ENCODE results near the gene C6orf62. TPM values are rescaled to one million over a fixed set of nuclear protein-coding genes. Genes with fewer than 3 reads are reported as not detected.
"Not testable (repeated sequence)": the region's sequence is repeated elsewhere in the genome, so short reads cannot be mapped to it uniquely, and the experiment has no call there.

C6orf62 gene
- total RNA-seq, 1 donor from 2014 or later = 86.7 TPM

DNA sequence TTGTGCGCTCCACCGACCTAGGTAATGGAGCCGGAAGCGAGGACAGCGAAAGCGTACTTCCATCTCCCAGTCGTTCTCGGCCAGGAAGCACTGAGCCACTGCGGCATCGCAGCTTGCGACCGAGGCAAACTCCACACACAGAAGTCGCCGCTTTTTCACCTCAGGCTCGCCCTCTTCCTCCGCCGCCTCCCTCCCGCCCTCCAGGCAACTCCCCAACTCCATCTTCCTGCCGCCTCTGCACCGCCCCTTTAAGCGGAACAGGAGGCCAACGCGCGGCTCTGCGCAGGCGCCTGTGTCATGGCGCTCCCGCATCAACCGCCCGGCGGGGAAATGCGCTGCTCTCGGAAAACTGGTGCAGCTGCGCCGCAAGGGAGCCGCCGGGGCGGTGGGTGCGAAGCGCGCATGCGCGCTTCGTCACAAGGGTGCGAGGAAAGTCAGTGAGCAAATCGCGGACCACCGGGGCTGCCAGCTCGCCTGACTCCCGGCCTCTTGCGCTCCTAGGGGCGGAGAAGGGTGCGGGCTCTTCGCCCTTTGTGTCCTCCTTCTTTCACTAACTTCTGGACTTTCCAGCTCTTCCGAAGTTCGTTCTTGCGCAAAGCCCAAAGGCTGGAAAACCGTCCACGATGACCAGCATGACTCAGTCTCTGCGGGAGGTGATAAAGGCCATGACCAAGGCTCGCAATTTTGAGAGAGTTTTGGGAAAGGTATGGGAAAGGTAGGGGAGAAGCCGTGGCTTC is 52.1 kb downstream of the C6orf62 start, which contains the start of the genes ACOT13 and TDP2:
TSS of gene ACOT13 (plus strand) at position 437 of the 737 bp plus-strand sequence. CDS start at position 624, 187 bp downstream.
TSS of gene TDP2 (minus strand) at position 259 of the 737 bp plus-strand sequence. CDS start at position 222, 37 bp downstream.
- DNase-seq = peak; percentile 95

DNA sequence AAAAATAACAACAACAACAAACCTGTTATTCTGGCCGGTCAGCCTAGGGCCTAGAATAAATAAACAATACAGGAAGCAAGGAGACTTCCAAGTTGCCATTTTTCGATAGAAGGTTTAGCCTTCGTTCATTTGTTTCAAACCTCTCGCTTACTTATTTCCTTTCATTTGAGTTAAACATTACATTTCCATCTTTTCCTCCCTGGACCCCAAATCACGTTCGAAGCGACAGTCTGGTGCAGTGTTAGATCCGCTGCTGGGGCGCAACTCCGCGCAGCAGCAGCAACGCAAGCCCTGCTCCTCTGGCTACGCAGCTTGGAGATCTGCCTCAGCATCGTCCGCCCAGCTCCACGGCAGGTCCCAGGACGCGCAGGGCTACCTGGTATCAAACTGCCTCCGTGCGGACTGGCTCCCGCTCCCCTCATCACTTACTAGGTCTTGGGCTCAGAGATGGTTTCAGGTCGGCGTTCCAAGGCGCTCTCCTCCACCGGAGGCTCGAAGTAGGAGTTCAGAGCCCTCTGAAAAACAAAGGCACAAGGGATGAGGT is 52.8 kb downstream of the C6orf62 start:
- DNase-seq = peak; percentile 65

DNA sequence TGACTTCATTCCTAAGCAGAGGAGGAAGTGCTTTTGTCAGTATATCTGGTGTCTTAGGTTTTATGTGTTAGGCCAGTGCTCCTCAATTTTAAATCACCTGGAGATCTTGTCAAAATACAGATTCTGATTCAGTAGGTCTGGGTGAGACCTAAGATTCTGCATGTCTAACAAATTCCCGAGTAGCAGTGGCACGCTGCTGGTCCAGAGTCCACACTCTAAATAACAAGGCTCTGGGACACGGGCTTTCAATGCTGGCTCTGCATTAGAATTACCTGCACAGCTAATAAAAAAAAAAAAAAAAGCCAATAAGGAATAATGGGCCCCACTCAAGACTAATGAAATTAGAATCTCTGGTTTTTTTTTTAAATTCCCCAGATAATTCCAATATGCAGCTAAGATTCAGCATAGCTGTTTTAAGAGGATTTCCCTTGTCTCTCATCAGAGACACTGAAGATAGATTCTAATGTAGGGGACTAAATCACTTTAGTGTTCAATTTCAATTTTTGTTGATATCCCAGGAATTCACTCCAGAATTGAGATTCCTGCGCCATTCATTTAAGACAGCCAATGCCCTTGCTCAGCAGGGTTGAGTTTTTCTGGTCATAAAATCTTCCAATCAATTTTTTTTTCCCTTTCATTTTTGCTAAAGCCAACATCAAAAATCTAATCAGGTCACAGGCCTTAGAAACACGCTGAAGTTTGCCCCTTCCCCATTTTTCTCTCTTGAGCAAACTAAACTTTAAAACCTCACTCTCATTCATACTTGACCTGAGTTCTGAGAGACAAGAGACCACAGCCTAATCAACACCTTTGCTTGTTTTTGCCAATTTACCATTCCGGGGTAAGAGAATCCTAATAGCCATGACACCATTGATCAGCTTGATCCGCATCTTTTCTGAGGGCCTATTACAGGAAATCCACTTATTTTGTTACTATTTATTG is 54.6 kb downstream of the C6orf62 start:
- no peak for DNase-seq

DNA sequence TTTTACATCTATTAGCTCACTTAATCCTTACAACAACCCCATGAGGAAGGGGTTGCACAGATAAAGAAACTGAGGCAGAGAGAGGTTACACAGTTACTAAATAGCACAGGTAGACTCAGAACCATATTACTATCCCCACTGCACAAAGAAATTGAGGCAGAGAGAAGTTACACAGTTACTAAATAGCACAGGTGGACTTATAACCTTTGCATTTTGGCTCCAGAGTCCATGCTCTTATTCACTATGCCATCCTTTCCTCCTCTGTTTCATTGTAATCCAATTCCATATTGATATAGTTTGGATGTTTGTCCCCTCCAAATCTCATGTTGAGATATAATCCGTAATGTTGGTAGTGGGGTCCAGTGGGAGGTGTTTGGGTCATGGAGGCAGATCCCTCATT is 55.8 kb downstream of the C6orf62 start:
- DNase-seq = no peak

DNA sequence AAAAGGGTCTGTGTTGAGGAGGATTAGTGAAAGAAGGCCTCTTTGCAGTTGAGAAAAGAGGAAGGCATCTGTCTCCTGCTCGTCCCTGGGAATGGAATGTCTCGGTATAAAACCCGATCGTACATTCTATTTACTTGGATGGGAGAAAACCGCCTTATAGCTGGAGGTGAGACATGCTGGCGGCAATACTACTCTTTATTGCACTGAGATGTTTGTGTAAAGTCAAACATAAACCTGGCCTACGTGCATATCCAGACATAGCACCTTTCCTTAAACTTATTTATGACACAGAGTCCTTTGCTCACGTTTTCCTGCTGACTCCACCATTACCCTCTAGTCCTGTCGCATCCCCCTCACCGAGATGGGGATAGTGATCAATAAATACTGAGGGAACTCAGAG is 56.7 kb downstream of the C6orf62 start:
- no peak for DNase-seq

DNA sequence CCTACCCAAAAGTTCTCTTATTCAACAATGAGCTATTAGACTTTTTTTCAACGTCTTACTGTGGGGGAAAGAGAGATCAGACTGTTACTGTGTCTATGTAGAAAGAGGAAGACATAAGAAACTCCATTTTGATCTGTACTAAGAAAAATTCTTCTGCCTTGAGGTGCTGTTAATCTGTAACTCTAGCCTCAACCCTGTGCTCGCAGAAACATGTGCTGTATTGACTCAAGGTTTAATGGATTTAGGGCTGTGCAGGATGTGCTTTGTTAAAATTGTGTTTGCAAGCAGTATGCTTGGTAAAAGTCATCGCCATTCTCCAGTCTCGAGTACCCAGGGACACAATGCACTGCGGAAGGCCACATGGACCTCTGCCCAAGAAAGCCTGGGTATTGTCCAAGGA is 57.2 kb downstream of the C6orf62 start:
- not testable (repeated sequence) for DNase-seq

DNA sequence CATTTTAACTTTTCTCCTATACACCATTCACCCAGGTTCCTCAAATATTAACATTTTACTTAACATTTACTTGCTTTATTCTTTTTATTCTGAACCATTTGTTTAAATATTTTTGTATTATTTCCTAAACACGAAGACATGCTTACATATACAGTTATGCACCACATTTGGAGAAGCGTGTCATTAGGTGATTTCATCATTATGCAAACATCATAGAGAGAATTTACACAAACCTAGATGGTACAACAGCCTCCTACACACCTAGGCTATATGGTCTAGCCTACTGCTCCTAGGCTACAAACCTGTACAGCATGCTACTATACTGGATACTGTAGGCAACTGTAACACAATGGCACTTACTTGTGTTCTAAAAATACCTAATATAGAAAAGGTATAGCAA is 58.8 kb downstream of the C6orf62 start:
- DNase-seq = no peak

DNA sequence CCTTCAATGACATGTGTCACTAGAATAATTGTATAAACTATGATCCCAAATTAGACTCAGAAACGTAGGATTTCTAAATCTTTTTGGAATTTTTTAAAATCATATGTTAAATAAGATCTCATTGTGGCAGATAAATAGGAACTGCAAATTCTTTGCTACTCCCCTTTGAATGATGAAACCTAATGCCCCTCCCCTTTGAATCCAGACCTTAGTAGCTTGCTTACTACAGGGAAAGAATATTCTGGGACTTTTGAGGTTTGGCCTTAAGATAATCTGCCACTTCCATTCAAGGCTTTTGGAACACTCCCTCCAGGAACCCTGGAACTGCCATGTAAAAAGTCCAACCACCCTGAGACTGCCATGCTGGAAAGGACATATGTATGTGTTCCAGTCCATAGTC is 59.4 kb downstream of the C6orf62 start:
- no peak for DNase-seq

DNA sequence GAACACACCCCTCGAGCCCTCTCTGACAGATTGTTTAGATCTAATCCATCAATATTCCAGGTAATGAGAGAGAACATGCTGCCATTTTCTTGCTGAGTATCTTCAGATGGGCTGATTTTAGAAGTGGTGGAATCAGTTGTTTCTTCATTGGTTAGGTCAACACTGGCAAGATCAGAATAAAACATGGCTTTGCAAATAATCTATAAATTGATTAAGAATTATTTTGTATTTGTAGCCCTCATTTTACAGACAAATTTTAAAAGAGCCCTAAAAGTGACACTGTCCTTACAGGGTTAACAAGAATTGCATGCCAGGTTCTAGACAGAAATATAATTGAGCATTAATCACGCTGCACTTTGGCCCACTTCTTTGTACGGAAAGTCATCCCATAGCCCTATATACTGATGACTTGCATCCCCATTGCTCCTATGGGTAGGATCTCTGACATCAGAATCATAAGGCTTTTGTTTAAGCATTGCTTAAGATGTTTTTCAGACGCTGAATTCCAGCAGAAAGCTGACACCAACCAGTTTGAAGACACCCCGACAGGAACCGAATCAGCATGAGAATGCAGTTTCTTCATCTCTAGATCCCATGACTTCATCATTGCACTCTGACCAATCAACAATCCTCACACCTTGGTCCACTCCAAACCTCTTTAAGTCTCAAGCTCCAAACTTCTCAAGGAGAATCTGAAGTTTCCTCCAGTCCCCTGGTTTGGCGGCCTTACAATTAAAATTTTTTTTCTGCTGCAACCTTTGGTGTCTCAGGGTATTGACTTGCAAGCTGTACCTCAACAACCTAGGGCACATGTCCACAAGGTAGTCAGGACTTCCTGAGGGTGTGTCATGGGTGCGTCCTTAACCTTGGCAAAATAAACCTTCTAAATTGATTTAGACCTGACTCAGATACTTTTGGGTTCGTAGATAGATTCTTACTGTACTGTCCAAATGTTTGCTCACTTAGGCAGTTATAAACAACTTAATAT is 60.1 kb downstream of the C6orf62 start:
- no peak for DNase-seq

DNA sequence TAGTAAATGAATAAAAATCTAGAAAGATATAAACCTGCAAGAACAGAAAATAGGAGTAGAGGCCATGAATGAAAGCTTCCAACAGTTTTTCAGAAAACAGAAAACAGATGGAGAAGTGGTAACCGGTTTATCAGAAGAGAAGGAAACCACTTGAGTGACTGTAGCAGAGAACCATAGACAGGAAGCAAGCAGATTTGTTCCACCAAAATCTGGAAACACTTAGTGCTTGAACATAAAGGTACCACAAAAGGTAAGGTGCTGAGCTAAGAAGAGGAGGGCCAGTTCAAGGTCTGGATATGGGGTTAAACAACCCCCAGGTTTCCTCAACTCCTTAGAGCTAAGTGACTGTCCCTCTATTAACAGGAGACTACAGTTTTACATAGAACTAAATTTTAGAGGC is 63.7 kb downstream of the C6orf62 start:
- no peak for DNase-seq

Other genes starting within 250 kb of the C6orf62 start
- 12.6 TPM for gene GPLD1, start 229.6 kb downstream of the C6orf62 start, total RNA-seq
- gene ALDH5A1, start 224.2 kb downstream of the C6orf62 start, total RNA-seq = 12.2 TPM
- gene KIAA0319, start 73.0 kb downstream of the C6orf62 start, total RNA-seq = 55.7 TPM
- 29.9 TPM for gene TDP2, start 52.3 kb downstream of the C6orf62 start, total RNA-seq
- 4.4 TPM for gene ACOT13, start 52.1 kb downstream of the C6orf62 start, total RNA-seq
- 8.1 TPM for gene GMNN, start 55.8 kb upstream of the C6orf62 start, total RNA-seq
- not detected for gene ARMH2, start 79.8 kb upstream of the C6orf62 start, total RNA-seq
- 17.8 TPM for gene RIPOR2, start 216.8 kb upstream of the C6orf62 start, total RNA-seq

Measured in occipital lobe (tissue), 2 donors.